Skin epidermis (tissue), 12 donors: Measurements from ENCODE around the gene PPFIA3.
"Not testable (repeated sequence)": the region's sequence is repeated elsewhere in the genome, so short reads cannot be mapped to it uniquely, and the experiment has no call there.

Experiments
- H3K27ac ChIP-seq, 21 experiments: fragments of 200-600 bp; sonication (generic) in 11 of 21; one replicate each; pipeline ENCODE4 v1.5.0; 2020; ENCODE audit warnings: mild to moderate bottlenecking in 3 of 21, inconsistent platforms in 2 of 21, moderate library complexity in 2 of 21
- H3K4me3 ChIP-seq, 7 experiments: fragments of 200-600 bp; sonication (generic) in 2 of 7; one replicate each; pipeline ENCODE4 v1.5.0; 2020; ENCODE audit warnings: inconsistent platforms in 2 of 7, mild to moderate bottlenecking in 2 of 7, moderate library complexity in 1 of 7

Gene PPFIA3

DNA sequence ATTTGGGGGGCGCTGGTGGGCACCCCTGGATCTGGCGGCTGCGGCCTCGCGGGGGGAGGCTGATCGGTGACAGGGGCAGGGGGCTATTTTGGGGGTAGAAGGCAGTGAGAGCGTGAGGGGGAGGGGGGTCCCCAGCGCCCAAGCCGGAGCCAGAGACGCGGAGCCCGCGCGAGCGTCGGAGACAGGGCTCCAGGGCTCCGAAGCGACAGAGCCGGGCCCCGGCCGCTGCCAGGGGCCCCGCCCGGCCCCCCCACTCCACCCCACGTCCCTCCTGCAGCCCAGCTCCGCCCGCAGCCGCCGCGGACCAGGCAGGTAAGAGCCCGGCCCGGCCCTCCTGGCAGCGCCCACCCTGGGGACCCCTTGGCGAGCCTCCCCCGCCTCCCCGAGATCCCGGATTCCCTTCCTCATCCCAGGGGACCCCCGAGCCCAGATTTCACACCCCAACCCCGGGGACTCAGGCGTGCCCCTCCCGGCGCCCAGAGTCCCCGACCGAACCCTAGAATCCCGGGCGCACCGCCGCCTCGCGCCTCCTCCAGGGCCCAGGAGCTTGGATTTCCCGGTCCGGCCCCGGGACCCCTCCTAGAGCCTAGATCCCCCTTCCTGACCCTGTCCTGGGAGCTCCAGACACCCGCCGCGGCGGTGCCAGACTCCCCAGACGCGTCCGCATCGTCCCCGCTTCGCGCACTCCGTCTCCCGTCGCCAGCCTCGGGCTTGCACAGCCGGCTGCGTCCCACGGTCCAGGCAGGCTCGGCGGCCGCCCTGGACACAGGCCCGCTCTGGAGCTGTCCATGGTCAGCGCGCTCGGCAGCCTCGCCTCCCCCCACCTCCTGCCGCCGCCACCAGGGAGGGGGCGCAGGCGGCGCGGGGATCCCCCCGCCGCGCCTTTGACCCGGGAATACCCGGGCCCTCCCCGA lies at the start of gene PPFIA3:
Gene PPFIA3 (plus strand): TSS at position 134 of the 914 bp plus-strand sequence. CDS start 8,330 bp downstream, outside the sequence.
- Histone ChIP-seq H3K4me3 (peak within 1 kb of the TSS; percentile 48 to 69 (median 57)), H3K27ac (peak within 1 kb of the TSS; percentile 3 to 97 (median 89))

DNA sequence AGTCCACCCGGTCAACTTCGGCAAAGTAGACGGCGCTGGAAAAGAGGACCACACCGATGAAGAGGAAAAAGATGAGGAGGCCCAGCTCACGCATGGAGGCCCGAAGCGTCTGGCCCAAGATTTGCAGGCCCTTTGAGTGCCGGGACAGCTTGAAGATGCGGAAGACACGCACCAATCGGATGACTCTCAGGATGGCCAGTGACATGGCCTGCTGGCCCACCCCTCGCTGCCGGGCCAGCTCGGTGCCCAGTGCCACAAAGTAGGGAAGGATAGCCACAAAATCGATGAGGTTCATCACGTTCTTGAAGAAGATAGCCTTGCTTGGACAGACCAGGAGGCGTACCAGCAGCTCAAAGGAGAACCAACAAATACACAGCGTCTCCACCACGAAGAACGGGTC lies 48.9 kb upstream of the PPFIA3 start:
- Histone ChIP-seq H3K4me3 (no peak overlapping the region), H3K27ac (no peak overlapping the region)

DNA sequence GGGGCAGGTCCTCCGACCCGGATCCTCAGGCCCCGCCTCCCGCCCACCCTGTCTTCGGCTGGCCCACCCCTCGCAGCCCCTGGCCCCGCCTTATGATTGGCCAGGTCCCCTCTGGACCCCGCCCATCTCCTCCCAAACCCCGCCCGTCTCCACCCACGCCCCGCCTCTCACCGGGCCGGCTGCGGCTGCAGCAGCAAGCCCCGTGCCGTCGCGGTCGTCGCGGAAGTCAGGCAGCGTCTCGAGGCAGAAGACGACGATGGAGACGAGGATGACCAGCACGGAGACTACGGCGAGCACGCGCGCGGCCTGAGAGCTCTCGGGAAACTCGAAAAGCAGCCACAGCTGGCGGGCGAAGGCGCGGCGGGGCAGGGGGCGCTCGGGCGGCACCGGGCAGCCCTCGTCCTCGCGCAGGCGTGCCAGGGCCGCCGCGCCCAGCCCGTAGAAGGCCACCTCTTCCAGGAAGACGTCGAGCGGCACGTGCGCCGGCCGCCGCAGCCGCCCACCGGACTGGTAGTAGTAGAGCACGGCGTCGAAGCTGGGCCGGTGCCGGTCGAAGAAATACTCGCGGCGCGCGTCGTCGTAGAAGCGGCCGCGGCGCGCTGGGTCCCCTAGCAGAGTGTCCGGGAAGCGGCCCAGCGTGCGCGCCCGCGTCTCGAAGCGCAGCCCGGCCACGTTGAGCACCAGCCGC lies 47.3 kb upstream of the PPFIA3 start:
- Histone ChIP-seq H3K4me3 (no peak overlapping the region), H3K27ac (peak overlapping the region in 1 of 21 experiments; percentile 13)

DNA sequence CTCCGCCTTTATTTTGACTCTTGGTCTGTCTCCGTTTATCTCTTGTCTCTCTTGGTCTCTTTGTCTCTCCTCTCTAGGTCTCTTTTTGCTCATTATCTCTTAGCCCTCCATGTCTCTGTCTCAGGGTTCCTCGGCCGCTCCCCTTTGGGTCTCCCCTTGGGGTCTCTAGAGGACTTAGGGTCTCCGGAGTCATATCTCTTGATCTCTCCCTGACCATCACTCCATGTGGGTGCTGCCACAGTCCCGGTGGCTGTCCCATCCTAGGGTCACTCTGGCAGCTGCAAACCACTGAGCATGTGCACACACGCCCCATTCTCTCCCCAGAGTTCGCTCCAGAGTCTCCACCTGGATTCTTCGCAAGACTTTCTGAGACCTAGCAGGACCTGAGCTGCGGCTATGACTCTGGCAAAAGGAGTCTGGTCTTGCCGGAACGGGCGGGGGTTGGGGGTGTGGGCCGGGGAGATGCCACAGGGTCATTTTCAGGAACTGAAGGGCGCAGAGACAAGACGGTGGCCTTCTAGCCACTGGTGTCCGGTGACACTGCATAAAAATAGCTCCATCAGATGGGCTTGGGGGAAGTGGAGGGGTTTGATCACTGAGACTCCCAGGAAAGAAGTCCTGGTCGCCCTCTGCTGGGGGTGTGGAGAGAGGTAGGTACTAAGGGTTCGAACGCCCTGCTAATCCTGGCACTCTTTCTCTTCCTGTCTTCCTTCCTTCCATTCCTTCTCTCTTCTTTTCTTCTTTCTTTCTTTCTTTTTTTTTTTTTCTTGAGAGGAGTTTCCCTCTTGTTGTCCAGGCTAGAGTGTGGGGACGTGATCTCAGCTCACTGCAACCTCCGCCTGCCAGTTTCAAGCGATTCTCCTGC lies 45.6 kb upstream of the PPFIA3 start:
- Histone ChIP-seq H3K4me3 (no peak overlapping the region), H3K27ac (no peak overlapping the region)

DNA sequence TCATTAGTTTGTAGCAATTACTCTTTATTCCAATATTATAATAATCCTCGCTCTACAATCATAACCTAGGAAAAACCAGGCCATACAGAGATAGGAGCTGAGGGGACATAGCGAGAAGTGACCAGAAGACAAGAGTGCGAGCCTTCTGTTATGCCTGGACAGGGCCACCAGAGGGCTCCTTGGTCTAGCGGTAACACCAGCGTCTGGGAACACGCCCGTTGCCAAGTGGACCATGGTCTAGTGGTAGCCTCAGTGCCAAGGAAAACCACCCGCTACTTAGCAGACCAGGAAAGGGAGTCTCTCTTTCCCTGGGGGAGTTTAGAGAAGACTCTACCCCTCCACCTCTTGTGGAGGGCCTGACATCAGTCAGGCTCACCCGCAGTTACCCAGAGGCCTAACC lies 44.5 kb upstream of the PPFIA3 start:
- H3K27ac ChIP-seq, H3K4me3 ChIP-seq: not testable (repeated sequence)

DNA sequence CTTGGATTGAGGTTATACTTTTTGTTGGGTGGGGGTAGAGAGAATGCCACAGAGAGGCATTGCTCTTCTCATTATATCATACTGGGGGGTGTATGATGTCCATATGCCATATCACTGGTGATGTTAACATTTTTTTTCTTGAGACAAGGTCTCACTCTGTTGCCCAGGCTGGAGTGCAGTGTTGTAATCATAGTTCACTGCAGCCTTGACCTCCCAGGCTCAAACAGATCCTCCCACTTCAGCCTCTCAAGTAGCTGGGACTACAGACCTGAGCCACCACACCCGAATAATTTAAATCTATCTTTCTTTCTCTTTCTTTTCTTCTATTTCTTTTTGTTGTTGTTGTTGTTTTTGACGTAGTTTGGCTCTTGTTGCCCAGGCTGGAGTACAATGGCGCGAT lies 39.0 kb upstream of the PPFIA3 start:
- Histone ChIP-seq H3K4me3 (no peak overlapping the region), H3K27ac (no peak overlapping the region)

DNA sequence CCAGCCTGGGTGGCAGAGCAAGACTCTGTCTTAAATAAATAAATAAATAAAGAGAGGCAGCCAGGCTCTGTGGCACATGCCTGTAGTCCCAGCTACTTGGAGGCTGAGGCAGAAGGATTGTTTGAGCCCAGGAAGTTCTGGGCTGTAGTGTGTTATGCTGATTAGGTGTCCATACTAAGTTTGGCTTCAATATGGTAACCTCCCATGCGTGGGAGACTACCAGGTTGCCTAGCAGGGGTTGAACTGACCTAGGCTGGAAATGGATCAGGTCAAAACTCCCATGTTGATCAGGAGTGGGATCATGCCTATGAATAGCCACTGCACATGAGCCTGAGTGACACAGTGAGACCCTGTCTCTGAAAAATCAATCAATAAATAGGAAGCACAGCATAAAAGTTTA lies 38.1 kb upstream of the PPFIA3 start:
- Histone ChIP-seq H3K27ac (no peak overlapping the region), H3K4me3 (no peak overlapping the region)

DNA sequence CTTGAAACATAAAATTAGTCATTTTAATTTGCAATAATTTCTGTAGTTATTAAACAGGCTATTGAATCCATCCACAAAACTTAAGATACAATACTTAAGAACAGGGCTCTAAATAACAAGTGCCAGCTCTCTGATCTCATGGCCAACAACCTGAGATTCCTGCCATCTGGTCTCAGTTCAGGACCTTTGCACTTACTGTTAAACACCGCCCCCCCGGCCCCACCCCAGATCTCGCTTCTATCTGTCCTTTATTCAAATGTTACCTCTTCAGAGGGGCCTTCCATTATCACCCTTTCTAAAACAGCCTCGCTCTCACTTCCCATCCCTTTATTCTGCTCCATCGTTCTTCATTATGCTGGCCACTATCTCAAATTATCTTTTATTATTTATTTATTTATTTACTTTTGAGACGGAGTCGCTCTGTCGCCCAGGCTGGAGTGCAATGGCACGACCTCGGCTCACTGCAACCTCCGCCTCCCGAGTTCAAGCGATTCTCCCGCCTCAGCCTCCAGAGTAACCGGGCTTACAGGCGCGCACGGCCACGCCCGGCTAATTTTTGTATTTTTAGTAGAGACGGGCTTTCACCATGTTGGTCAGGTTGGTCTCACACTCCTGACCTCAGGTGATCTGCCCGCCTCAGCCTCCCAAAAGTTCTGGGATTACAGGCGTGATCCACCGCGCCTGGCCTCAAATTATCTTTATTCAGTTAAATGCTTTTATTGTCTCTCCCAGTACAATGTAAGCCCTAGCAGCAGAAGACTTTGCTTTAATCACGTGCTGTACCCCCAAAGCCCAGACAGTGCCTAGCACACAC lies 34.9 kb upstream of the PPFIA3 start:
- Histone ChIP-seq H3K27ac (peak overlapping the region in 20 of 21 experiments; percentile 83 to 99 (median 93)), H3K4me3 (peak overlapping the region in 6 of 7 experiments; percentile 71 to 90 (median 82))

DNA sequence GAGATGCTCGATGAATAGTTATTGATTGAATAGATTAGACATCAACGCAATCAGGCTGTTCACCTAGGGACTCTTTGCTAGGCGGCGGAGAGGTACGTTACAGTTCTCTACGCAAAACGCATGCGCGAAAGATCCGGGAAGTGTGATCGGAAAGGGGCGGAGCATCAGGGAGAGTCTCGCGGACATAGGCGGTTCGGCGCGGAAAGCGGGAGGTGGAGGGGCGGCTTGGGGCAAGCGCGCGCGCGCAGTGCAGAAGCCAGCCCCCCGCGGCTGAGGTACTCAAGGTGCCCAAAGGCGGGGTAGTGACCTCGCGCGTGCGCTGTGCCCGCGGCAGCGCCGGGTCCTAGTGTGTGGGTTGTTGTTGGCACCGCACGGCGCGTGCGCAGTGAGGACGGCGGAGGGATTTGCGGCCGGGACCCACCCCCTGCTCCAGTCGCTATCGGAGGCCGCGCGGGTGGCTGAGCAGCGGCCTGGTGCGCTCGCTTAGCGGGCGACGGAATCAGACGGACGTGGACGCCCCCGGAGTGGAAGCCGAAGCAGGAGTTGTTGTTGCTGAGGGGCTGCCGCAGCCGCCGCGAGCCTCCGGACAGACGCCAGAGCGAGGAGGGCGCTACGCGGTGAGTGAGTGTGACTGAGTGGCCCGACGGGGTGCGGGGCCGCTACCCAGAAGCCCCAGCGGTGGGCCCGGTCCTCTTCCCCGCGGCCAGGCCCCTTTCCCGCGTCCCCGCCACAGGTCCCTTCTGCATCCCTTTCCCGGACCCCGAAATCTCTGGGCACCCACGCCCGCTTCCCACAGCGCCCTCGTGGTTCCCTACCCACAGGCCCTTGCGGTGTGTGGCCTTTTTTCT lies 34.1 kb upstream of the PPFIA3 start, which contains the start of gene SNRNP70:
Gene SNRNP70 (plus strand): TSS at position 432 of the 848 bp plus-strand sequence. CDS start 964 bp downstream, outside the sequence.
- H3K27ac ChIP-seq = peak within 1 kb of the TSS; percentile 49 to 99 (median 93)
- H3K4me3 ChIP-seq = peak within 1 kb of the TSS; percentile 71 to 91 (median 82)

DNA sequence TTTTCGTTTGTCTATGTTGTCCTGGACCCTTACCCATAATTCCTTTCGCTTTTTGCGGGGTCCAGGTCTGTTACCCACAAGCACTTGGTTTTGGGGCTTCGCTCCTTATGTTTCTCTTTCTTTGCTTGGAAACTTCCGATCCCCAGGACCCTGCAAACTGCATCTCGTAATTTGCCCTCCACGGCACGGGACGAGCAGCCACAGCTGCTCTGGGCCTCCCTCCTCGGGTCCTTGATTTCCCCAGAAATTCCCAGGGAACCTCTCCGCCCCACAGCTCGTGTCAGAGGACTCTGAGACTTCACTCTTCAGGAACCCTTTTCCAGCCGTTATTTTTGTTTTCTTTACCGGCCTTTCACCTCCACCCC lies 33.5 kb upstream of the PPFIA3 start:
- peak overlapping the region; percentile 49 to 99 (median 93) for H3K27ac ChIP-seq
- H3K4me3 ChIP-seq = peak overlapping the region; percentile 71 to 91 (median 82)

DNA sequence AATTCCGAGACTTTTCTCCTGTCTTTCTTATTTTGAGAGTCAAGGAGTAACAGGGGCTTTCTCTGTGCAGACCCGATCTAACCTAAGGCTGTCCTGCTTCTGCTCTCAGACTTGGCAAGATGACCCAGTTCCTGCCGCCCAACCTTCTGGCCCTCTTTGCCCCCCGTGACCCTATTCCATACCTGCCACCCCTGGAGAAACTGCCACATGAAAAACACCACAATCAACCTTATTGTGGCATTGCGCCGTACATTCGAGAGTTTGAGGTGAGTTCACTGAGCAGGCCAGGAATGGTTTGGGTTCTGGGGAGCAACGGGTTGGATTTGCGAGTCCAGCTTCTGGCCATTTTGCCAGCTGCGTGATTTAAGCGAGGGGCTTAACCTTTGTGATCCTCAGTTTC lies 33.0 kb upstream of the PPFIA3 start:
- Histone ChIP-seq H3K4me3 (peak overlapping the region; percentile 71 to 91 (median 82)), H3K27ac (peak overlapping the region in 17 of 21 experiments; percentile 0 to 99 (median 93))

DNA sequence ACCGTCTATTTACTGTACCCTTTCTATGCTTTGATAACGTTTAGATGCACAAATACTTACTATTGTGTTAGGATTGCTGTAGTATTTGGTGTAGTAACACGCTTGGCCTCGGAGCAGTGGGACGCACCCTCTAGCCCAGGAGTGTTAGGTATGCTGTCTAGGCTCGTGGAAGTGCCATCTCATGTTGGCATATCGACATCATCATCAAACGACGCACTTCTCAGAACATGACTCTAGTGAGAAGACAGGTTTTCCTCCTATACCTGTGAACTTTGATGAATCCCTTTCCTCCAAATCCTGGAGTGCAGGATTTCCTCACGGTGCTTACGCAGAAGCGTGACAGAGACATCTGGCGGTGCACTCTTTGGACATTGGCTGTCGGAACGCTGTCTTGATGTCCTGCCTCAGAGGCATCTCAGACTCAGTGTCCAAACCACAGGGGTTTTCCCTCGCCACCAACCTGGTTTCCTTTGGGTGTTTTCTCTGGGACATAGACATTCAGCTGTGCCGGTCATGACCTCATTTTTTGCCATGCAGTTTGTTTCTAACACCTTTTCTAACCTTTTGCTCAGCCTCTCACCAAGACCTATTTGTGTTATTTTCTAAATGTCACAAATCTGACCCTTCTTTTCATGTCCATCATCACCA lies 27.8 kb upstream of the PPFIA3 start:
- H3K27ac ChIP-seq = no peak overlapping the region

DNA sequence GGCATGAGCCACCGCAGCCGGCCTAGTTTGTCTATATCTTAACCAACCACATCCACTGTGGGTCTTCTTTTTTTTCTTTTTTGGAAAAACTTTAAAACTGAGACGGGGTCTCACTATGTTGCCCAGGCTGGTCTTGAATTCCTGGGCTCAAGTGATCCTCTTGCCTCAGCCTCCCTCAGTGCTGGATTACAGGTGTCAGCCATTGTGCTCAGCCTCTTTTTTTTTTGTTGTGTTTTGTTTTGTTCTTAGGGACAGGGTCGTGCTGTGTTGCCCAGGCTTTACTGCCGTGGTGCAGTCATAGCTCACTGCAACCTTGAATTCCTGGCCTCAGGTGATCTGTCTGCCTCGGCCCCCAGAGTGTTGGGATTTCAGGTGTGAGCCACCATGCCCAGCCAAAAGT lies 26.7 kb upstream of the PPFIA3 start:
- no peak overlapping the region for H3K4me3 ChIP-seq
- H3K27ac ChIP-seq = no peak overlapping the region

More for the DNA sequence above, 27.8 kb upstream of the PPFIA3 start:
- no peak overlapping the region for H3K4me3 ChIP-seq

DNA sequence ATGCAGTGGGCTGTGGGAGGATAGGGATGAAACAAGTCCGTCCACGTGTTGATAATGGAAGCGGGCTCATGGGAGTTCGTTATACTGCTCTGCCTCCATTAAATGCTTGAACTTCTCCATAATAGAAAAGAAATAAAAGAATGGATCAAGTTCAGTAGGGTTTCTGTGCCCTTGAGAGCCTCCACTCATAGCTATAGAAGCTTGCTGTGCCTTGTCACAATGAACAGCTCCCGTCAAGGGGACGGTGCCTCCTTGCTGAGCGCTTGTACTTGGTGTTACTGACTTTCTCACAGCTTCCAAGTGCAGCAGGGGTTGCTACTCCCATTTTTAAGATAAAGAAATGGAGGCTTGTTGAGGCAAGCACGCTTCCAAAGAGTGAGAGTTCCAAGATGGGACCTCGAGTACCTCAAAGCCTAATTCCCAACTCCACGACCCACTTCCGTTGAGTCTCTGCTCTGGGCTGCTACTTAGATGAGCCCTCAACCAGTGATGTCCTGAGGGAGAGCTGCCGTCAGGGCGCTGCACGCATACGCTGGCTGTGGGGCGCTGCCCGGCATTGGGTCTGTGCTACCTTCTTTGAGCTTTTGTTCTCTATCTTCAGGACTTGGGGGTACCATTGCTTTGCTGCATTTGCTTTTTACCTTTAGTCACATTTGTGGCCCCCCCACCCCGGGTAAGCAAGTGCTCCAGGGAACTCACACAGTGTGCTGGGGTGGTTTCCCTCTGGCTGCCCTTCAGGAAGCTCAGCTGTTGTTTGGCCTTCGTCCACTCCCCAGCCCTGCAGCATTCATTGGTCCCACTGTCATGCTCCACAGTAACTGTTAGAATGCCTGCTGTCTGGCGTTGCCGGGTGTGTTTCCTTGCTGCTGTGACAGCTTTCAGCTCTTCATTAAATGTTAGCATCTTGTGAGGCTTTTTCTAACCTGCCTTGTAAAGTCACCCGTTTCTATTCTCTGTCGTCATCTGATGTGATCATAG lies 24.6 kb upstream of the PPFIA3 start:
- Histone ChIP-seq H3K4me3 (no peak overlapping the region), H3K27ac (no peak overlapping the region)

DNA sequence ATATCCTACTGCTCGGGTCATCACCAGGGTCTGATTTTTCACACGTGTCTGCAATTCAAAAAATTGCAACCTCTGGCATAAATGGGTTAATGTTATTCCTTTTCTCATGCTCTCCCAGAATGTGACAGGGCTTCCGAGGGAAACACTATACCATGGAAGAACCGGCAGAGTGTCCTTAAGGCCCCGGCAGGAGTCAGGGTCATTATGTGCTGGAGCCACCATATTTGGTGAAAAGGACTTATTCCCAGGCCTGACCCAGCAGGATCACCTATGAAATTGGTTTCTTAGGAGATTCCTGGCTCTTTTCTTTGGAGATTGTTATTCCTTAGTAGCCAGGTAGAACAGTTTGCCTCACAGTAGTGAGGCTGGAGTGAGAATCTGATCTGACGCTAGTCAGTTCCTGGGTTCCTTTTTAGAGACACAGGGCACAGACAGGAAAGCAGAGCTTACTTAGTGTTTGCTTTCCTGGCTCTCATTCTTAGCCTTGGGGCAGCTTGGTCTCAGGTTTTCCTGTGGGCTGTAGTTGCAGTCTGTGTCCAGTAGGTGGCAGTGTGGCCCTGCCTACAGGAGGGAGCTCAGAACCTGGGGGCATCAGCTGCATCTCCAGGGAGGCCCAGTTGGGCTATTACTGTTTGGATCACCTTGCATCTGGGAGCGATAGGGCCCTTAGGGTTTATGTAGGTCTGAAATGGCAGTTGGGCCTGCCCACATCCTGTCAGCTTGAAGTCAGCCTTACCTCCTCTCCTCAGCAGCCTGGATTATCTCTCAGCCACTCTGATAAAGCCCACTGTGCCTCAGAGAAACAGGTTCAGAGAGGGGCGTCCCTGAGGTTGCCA lies 21.7 kb upstream of the PPFIA3 start:
- H3K27ac ChIP-seq = no peak overlapping the region
- H3K4me3 ChIP-seq = no peak overlapping the region

DNA sequence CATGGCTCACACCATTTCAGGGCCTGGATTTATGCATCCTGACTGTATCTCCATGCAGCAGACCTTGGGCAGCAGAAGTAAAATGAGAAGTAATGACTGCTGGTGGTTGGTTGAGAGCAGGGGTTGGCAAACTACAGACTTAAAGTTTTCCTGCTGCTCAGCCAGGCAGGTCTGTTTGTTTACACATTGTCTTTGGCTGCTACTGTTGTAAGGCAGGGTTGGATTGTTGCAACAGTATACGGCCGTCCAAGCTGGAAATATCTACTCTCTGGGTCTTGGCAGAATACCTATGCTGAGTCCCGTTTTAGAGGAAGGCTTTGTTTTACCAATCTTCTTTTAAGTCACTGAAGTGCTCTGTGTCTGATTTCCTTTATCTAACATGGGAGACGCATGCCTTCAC lies 20.5 kb upstream of the PPFIA3 start:
- H3K4me3 ChIP-seq = no peak overlapping the region
- no peak overlapping the region for H3K27ac ChIP-seq
